K562 (cell line): Measurements from ENCODE around the gene PFDN2.

Source experiments
- BCOR ChIP-seq: fragments of 450-650 bp; IDR thresholded peaks from 2 replicates; pipeline ENCODE4 v1.6.1; 2016
- CTCF ChIP-seq, 3 experiments: IDR thresholded peaks in 2 of 3; conservative IDR thresholded peaks in 1 of 3; 2 replicates each; pipeline ENCODE4 v1.5.1; 2011 to 2012; ENCODE audit warnings: low read length in 3 of 3, mild to moderate bottlenecking in 3 of 3, control low read depth in 2 of 3, improper control_type of control experiment in 1 of 3, inconsistent platforms in 1 of 3, low read depth in 1 of 3, mixed read lengths in 1 of 3, moderate library complexity in 1 of 3; ENCODE audit not compliant: insufficient read depth in 2 of 3
- CUX1 ChIP-seq: fragments of 200-800 bp; sonication (Bioruptor generic); IDR thresholded peaks from 2 replicates; pipeline ENCODE4 v1.6.1; 2016; ENCODE audit warnings: missing genetic modification characterization, missing compliant biosample characterization
- ELF1 ChIP-seq: fragments of 200-800 bp; sonication (Bioruptor generic); IDR thresholded peaks from 2 replicates; pipeline ENCODE4 v1.6.1; 2016; ENCODE audit warnings: missing genetic modification characterization, missing compliant biosample characterization
- FOXJ3 ChIP-seq: sonication (generic); formaldehyde crosslinking; IDR thresholded peaks from 2 replicates; pipeline ENCODE4 v1.4.0; 2020; ENCODE audit warnings: mild to moderate bottlenecking, missing genetic modification reagents
- HNRNPLL ChIP-seq: fragments of 200-400 bp; formaldehyde crosslinking; IDR thresholded peaks from 2 replicates; pipeline ENCODE4 v1.6.1; 2017; ENCODE audit warnings: low read length, low read depth, mild to moderate bottlenecking; ENCODE audit not compliant: poor library complexity, severe bottlenecking
- MTA3 ChIP-seq: fragments of 450-650 bp; formaldehyde crosslinking; IDR thresholded peaks from 2 replicates; pipeline ENCODE4 v1.6.1; 2017; ENCODE audit warnings: mild to moderate bottlenecking, borderline replicate concordance
- POLR2A ChIP-seq: fragments of 450-650 bp; conservative IDR thresholded peaks from 2 replicates; pipeline ENCODE4 v1.6.1; 2016
- POU5F1 ChIP-seq: fragments of 150-350 bp; IDR thresholded peaks from 2 replicates; pipeline ENCODE4 v1.6.1; 2014; ENCODE audit warnings: borderline replicate concordance, low read length, low read depth, mild to moderate bottlenecking; ENCODE audit not compliant: partially characterized antibody
- SLC30A9 ChIP-seq: fragments of 250-450 bp; sonication (Bioruptor Pico); IDR thresholded peaks from 2 replicates; pipeline ENCODE4 v1.8.0; 2022; ENCODE audit warnings: mild to moderate bottlenecking, moderate library complexity
- YBX1 ChIP-seq: fragments of 450-650 bp; IDR thresholded peaks from 2 replicates; pipeline ENCODE4 v1.7.1; 2016; ENCODE audit warnings: mild to moderate bottlenecking
- ZNF274 ChIP-seq: IDR thresholded peaks from 2 replicates; pipeline ENCODE4 v1.6.1; 2011; ENCODE audit warnings: low read depth, mild to moderate bottlenecking, low read length, moderate library complexity, borderline replicate concordance

- no peak for TF ChIP-seq FOXJ3
- TF ChIP-seq POLR2A: no peak
- no peak for TF ChIP-seq BCOR
- TF ChIP-seq HNRNPLL: no peak
- TF ChIP-seq ZNF274: no peak
- no peak for TF ChIP-seq ELF1
- no peak for TF ChIP-seq MTA3
- no peak for TF ChIP-seq YBX1
- no peak for TF ChIP-seq POU5F1
- TF ChIP-seq CUX1 (CRISPR knock-in tag): no peak
- no peak for TF ChIP-seq CTCF (IDR thresholded peaks at IDR 0.05 in 2 of 3, conservative IDR thresholded peaks at IDR 0.05 in 1 of 3; ENCODE audit: insufficient read depth in 2 of 3, low read depth in 1 of 3, low read length in 3 of 3)
- TF ChIP-seq SLC30A9: no peak
Observed at GRCh38 chr1:161051219-161051618, 66.6 kb downstream of the PFDN2 start.
